G401 (cell line): ENCODE results near the gene CHAF1B. TPM values are rescaled to one million over a fixed set of nuclear protein-coding genes. Genes with fewer than 3 reads are reported as not detected.
"Not testable (repeated sequence)": the region's sequence is repeated elsewhere in the genome, so short reads cannot be mapped to it uniquely, and the experiment has no call there.

ENCODE experiments used
- DNase-seq: peaks from one replicate; pipeline ENCODE4 v3.0.0-alpha.2; 2015; ENCODE audit warnings: low spot score
- in situ Hi-C: cut with HindIII; loops from 2 replicates; pipeline ENCODE4 v1.10.0; 2016; ENCODE audit warnings: low sequenced_read_pairs, mixed read lengths
- total RNA-seq: library from RNA; depleted of rRNA; stranded (reverse); fragments of >200 nt; shearing (Covaris generic); gene quantifications from 2 replicates; pipeline ENCODE4 v1.2.3, GENCODE V29; 2014; rRNA removed

The CHAF1B gene
- 8.6 and 18.1 TPM in 2 replicates for total RNA-seq

GRCh38 chr21:36385233-36386030 is at the start of gene CHAF1B:
TSS of gene CHAF1B (plus strand) at chr21:36385392. CDS start at chr21:36386137, 745 bp downstream.
- in situ Hi-C loops = no loop called here
- DNase-seq = peak; percentile 82

- in situ Hi-C loops = no loop called here
- no peak for DNase-seq
These were observed 48.1 kb upstream of the CHAF1B start for GRCh38 chr21:36337099-36337509.

GRCh38 chr21:36338975-36339374 is 46.2 kb upstream of the CHAF1B start:
- in situ Hi-C loops = no loop called here
- DNase-seq = no peak

GRCh38 chr21:36342581-36342980 is 42.6 kb upstream of the CHAF1B start:
- in situ Hi-C loops = not testable (repeated sequence)

GRCh38 chr21:36344931-36345330 is 40.3 kb upstream of the CHAF1B start:
- no peak for DNase-seq
- in situ Hi-C loops = no loop called here

More at GRCh38 chr21:36342581-36342980, 42.6 kb upstream of the CHAF1B start:
- DNase-seq = not testable (repeated sequence)

GRCh38 chr21:36347278-36347961 is 37.8 kb upstream of the CHAF1B start:
- in situ Hi-C loops = no loop called here
- no peak for DNase-seq

- in situ Hi-C loops = no loop called here
- DNase-seq = no peak
These were observed 37.2 kb upstream of the CHAF1B start for GRCh38 chr21:36347962-36348328.

GRCh38 chr21:36349315-36349714 is 35.9 kb upstream of the CHAF1B start:
- in situ Hi-C loops = no loop called here
- DNase-seq = no peak

GRCh38 chr21:36350282-36350910 is 34.8 kb upstream of the CHAF1B start:
- in situ Hi-C loops = no loop called here

GRCh38 chr21:36354918-36355680 is 30.1 kb upstream of the CHAF1B start:
- no peak for DNase-seq

More at GRCh38 chr21:36350282-36350910, 34.8 kb upstream of the CHAF1B start:
- DNase-seq = no peak

GRCh38 chr21:36355868-36356267 is 29.3 kb upstream of the CHAF1B start:
- no peak for DNase-seq
- in situ Hi-C loops = no loop called here

More at GRCh38 chr21:36354918-36355680, 30.1 kb upstream of the CHAF1B start:
- in situ Hi-C loops = no loop called here

GRCh38 chr21:36359185-36359584 is 26.0 kb upstream of the CHAF1B start:
- DNase-seq = no peak
- in situ Hi-C loops = no loop called here

GRCh38 chr21:36369064-36369685 is 16.0 kb upstream of the CHAF1B start:
- in situ Hi-C loops = loop anchor here (10.0 kb wide), 1 partner anchor 104 kb away; no protein-coding TSS in a partner anchor
- DNase-seq = no peak

GRCh38 chr21:36375994-36376393 is 9.2 kb upstream of the CHAF1B start:
- DNase-seq = no peak
- in situ Hi-C loops = no loop called here

- in situ Hi-C loops = no loop called here
- no peak for DNase-seq
These were observed 7.8 kb upstream of the CHAF1B start for GRCh38 chr21:36377391-36377842.

- in situ Hi-C loops = no loop called here
- no peak for DNase-seq
These were observed 5.9 kb upstream of the CHAF1B start for GRCh38 chr21:36379251-36379650.

- in situ Hi-C loops = no loop called here
- no peak for DNase-seq
These were observed 3.2 kb upstream of the CHAF1B start for GRCh38 chr21:36381841-36382589.

- in situ Hi-C loops, DNase-seq: not testable (repeated sequence)
These were observed 2.5 kb upstream of the CHAF1B start for GRCh38 chr21:36382722-36383121.
